Neural progenitor cell (in vitro differentiated cells): ENCODE results near the gene WIPF3.

ENCODE experiments used
- EZH2 ChIP-seq: fragments of 200-600 bp; sonication (generic); IDR thresholded peaks from 2 replicates; pipeline ENCODE4 v1.6.1; 2017; ENCODE audit warnings: antibody characterized with exemption, mild to moderate bottlenecking, moderate library complexity
- TF ChIP-seq, protein P1 (sequence below): fragments of 200-600 bp; sonication (generic); IDR thresholded peaks from 2 replicates; pipeline ENCODE4 v1.5.1; 2017; ENCODE audit warnings: antibody characterized with exemption, mild to moderate bottlenecking

DNA sequence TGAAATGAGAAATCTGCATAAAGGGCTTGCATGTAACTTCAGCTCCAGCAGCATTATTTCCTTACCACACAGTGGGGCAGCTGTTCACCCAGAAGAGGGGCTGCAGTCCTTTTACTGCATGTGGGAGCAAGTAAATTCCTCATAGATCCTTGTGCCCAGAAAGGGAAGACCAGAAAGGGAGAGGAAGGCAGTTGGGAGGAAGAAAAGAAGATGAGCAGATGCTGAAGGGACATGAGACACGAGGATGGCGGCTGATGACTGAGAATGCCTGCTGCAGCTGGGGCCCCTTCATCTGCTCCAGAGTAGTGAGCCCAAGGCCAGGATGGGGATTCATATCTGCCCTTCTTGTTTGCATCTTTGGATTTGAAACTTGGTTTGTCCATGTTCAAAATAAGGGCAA, 80.5 kb downstream of the WIPF3 start:
- TF ChIP-seq, protein P1, sequence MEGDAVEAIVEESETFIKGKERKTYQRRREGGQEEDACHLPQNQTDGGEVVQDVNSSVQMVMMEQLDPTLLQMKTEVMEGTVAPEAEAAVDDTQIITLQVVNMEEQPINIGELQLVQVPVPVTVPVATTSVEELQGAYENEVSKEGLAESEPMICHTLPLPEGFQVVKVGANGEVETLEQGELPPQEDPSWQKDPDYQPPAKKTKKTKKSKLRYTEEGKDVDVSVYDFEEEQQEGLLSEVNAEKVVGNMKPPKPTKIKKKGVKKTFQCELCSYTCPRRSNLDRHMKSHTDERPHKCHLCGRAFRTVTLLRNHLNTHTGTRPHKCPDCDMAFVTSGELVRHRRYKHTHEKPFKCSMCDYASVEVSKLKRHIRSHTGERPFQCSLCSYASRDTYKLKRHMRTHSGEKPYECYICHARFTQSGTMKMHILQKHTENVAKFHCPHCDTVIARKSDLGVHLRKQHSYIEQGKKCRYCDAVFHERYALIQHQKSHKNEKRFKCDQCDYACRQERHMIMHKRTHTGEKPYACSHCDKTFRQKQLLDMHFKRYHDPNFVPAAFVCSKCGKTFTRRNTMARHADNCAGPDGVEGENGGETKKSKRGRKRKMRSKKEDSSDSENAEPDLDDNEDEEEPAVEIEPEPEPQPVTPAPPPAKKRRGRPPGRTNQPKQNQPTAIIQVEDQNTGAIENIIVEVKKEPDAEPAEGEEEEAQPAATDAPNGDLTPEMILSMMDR = no peak
- no peak for TF ChIP-seq EZH2
